GM12878 (cell line): Measurements from ENCODE around the gene ELAVL3. TPM values are rescaled to one million over a fixed set of nuclear protein-coding genes. Genes with fewer than 3 reads are reported as not detected.

ENCODE experiments used
- ATAC-seq: fragments of 200-7000 bp; cut with Tn5 transposase; 3 replicates; pipeline ENCODE4 v1.9.1; 2020; ENCODE audit warnings: mild to moderate bottlenecking, moderate library complexity
- BruUV-seq: library from RNA; stranded (reverse); fragments of 400-500 nt; replicated peaks from 2 replicates; lab custom pipeline; 2021; lab: Mats Ljungman, UMichigan
- CTCF ChIA-PET: fragments of 300-600 bp; sonication (Branson Sonifier 250); formaldehyde crosslinking; extraction: SDS; loops from one replicate; lab custom pipeline; 2021; ENCODE audit warnings: inconsistent platforms; lab: Yijun Ruan, JAX
- POLR2A ChIA-PET: fragments of 350-600 bp; formaldehyde crosslinking; extraction: SDS; loops from one replicate; lab custom pipeline; 2021; ENCODE audit warnings: inconsistent platforms; lab: Charles Lee
- RAD21 ChIA-PET: fragments of 300-600 bp; sonication (Branson Sonifier 250); formaldehyde crosslinking; loops from one replicate; lab custom pipeline; 2023; ENCODE audit warnings: antibody characterized with exemption; ENCODE audit not compliant: unreplicated experiment; lab: Charles Lee
- SMC1A ChIA-PET: fragments of 300-600 bp; sonication (Branson Sonifier 250); formaldehyde crosslinking; loops from one replicate; lab custom pipeline; 2023; ENCODE audit not compliant: unreplicated experiment, uncharacterized antibody; lab: Charles Lee
- DNase-seq: peaks from one replicate; pipeline ENCODE4 v3.0.0-alpha.2; 2011; ENCODE audit warnings: low read depth, low spot score
- FAIRE-seq: peaks from 3 replicates; lab custom pipeline; 2011; peaks lifted over from hg19 to GRCh38; lab: Jason Lieb, UNC
- H2AFZ ChIP-seq: 2 replicates; pipeline ENCODE4 v1.6.0; 2011; ENCODE audit warnings: low read depth, low read length, control low read depth; ENCODE audit not compliant: control insufficient read depth
- H3K27ac ChIP-seq: 2 replicates; pipeline ENCODE4 v1.5.1; 2011; ENCODE audit warnings: control low read depth; ENCODE audit not compliant: control insufficient read depth, insufficient read depth
- H3K27me3 ChIP-seq, 2 experiments: replicated peaks in 1 of 2; 2 replicates each; pipeline versions ENCODE4 v1.6.0 to v1.6.1; 2011; ENCODE audit warnings: low read length in 1 of 2; ENCODE audit not compliant: control insufficient read depth in 2 of 2, insufficient read depth in 2 of 2
- H3K36me3 ChIP-seq, 2 experiments: 2 replicates each; pipeline ENCODE4 v1.5.1; 2011; ENCODE audit warnings: low read length in 1 of 2; ENCODE audit not compliant: control insufficient read depth in 2 of 2, insufficient read depth in 2 of 2
- H3K4me1 ChIP-seq: 2 replicates; pipeline ENCODE4 v1.6.1; 2011; ENCODE audit warnings: mild to moderate bottlenecking, low read length, moderate library complexity, mixed read lengths; ENCODE audit not compliant: control insufficient read depth, insufficient read depth
- H3K4me2 ChIP-seq: 2 replicates; pipeline ENCODE4 v1.6.0; 2011; ENCODE audit warnings: control low read depth; ENCODE audit not compliant: control insufficient read depth, insufficient read depth
- H3K4me3 ChIP-seq: fragments of 200-600 bp; sonication (generic); 2 replicates; pipeline ENCODE4 v1.5.1; 2016
- H3K79me2 ChIP-seq: 2 replicates; pipeline ENCODE4 v1.6.0; 2011; ENCODE audit warnings: low read length; ENCODE audit not compliant: control insufficient read depth, insufficient read depth
- H3K9ac ChIP-seq: 2 replicates; pipeline ENCODE4 v1.8.0; 2011; ENCODE audit warnings: low read length, control low read depth, mixed read lengths; ENCODE audit not compliant: control insufficient read depth, insufficient read depth
- H3K9me3 ChIP-seq: replicated peaks from 3 replicates; pipeline ENCODE4 v1.5.1; 2011; ENCODE audit warnings: mild to moderate bottlenecking, low read length; ENCODE audit not compliant: control insufficient read depth, insufficient read depth
- H4K20me1 ChIP-seq: 2 replicates; pipeline ENCODE4 v1.6.0; 2011; ENCODE audit not compliant: control insufficient read depth, insufficient read depth
- GABPA ChIP-seq: IDR thresholded peaks from 2 replicates; pipeline ENCODE4 v1.6.1; 2014; ENCODE audit warnings: antibody characterized with exemption, low read depth, mild to moderate bottlenecking, inconsistent platforms
- IRF3 ChIP-seq: fragments of 450-650 bp; IDR thresholded peaks from 2 replicates; pipeline ENCODE4 v1.6.1; 2014; ENCODE audit warnings: mild to moderate bottlenecking
- IRF4 ChIP-seq: IDR thresholded peaks from 2 replicates; pipeline ENCODE4 v1.6.1; 2011; ENCODE audit warnings: low read depth, low read length
- JUND ChIP-seq: IDR thresholded peaks from 2 replicates; pipeline ENCODE4 v1.6.1; 2012; ENCODE audit warnings: low read depth, mild to moderate bottlenecking, low read length, improper control_type of control experiment, moderate library complexity
- KDM1A ChIP-seq: fragments of 200-600 bp; sonication (generic); IDR thresholded peaks from 2 replicates; pipeline ENCODE4 v1.6.1; 2016; ENCODE audit warnings: borderline replicate concordance
- RUNX3 ChIP-seq: IDR thresholded peaks from 2 replicates; pipeline ENCODE4 v1.6.1; 2012; ENCODE audit warnings: low read length, inconsistent platforms
- STAT3 ChIP-seq: IDR thresholded peaks from 2 replicates; pipeline ENCODE4 v1.6.1; 2011; ENCODE audit warnings: low read depth, low read length, improper control_type of control experiment
- SUZ12 ChIP-seq: fragments of 200-600 bp; sonication (generic); IDR thresholded peaks from one replicate; pipeline ENCODE4 v1.6.1; 2018; ENCODE audit warnings: antibody characterized with exemption, mild to moderate bottlenecking; ENCODE audit not compliant: unreplicated experiment
- ZBTB33 ChIP-seq: fragments of 450-650 bp; IDR thresholded peaks from 2 replicates; pipeline ENCODE4 v1.6.1; 2017; ENCODE audit warnings: mild to moderate bottlenecking
- ZNF24 ChIP-seq: fragments of 450-650 bp; IDR thresholded peaks from 2 replicates; pipeline ENCODE4 v1.6.1; 2017; ENCODE audit warnings: antibody characterized with exemption, mild to moderate bottlenecking
- WGBS: methylation state at CpG from one replicate; pipeline ENCODE4 v1.1.6; 2016; ENCODE audit warnings: low lambda C conversion rate; ENCODE audit not compliant: insufficient replicate concordance, insufficient coverage; ENCODE audit errors: missing lambda C conversion rate; 5-methylcytosine and 5-hydroxymethylcytosine counted together
- in situ Hi-C: fragments of 300-500 bp; cut with MboI; formaldehyde crosslinking; loops from 9 replicates; pipeline ENCODE4 v1.14.3; 2018; ENCODE audit warnings: mixed read lengths
- intact Hi-C: fragments of 100-400 bp; cut with micrococcal nuclease; formaldehyde crosslinking; loops from one replicate; pipeline ENCODE4 v1.14.2; 2022; ENCODE audit not compliant: unreplicated experiment
- polyA plus RNA-seq, 11 experiments: library from polyadenylated mRNA; depleted of rRNA in 4 of 11; unstranded in 6 of 11; stranded (reverse) in 5 of 11; fragments of >200 nt; fragmentation: Nextera tagmentation in 4 of 11; fragmentation: Illumina TruSeq in 1 of 11; extraction: Ambion mirVana in 4 of 11; extraction: Trizol in 1 of 11; gene quantifications; 1 replicate in 1 of 11; 2 replicates in 10 of 11; pipeline versions ENCODE4 v1.2.1 to v1.2.3, GENCODE V29; 2011 to 2016; ENCODE audit warnings: inconsistent platforms in 2 of 11, missing spikeins in 2 of 11, low read depth in 1 of 11
- total RNA-seq, 4 experiments: library from RNA; depleted of rRNA in 3 of 4; stranded (reverse); fragments of >200 nt in 3 of 4; fragmentation: Illumina TruSeq in 1 of 4; extraction: Trizol in 1 of 4; gene quantifications; 2 replicates each; pipeline versions ENCODE4 v1.2.1 to v1.2.3, GENCODE V29; 2013 to 2021

The ELAVL3 gene
- total and polyA plus RNA-seq, 10 of the 15 experiments (the other 5 are each of a cell fraction or from before 2014, with no cell fraction given): under 0.01 to 0.05 (median 0.01) TPM; not detected in 7

- no peak overlapping the region for H3K27ac ChIP-seq
- H3K27me3 ChIP-seq: no peaks in the 10 kb centered on the region; a peak in 1 of 4 replicates
- no peak overlapping the region for H3K4me3 ChIP-seq
- POLR2A ChIA-PET: no interaction called here
- peaks cover 12% of the 10 kb centered on the region for H3K4me1 ChIP-seq
- TF ChIP-seq SUZ12 (no peak), STAT3 (no peak), JUND (no peak), IRF3 (no peak), ZNF24 (no peak), ZBTB33 (no peak), RUNX3 (no peak), KDM1A (no peak), GABPA (no peak), IRF4 (no peak)
- no peak overlapping the region for H2AFZ ChIP-seq
- in situ Hi-C loops (no loop called here), intact Hi-C loops (no loop called here)
- CTCF ChIA-PET: interaction anchor here (0.8 to 1.6 kb wide), 2 partner anchors 9 to 106 kb away, joined by 3 to 5 read pairs; no protein-coding TSS in a partner anchor
- RAD21 ChIA-PET: no interaction called here
- 90% methylated on average over 42 of the region's 45 CpGs for whole genome bisulfite sequencing
- no peak for FAIRE-seq
- no peaks in the 10 kb centered on the region for H3K79me2 ChIP-seq
- no peak for ATAC-seq
- H3K9ac ChIP-seq: no peak overlapping the region
- no TSS peak for BruUV-seq
- no peaks in the 10 kb centered on the region for H4K20me1 ChIP-seq
- peaks cover 0 to 3% of the 10 kb centered on the region in 2 experiments; a peak in 2 of 4 replicates for H3K36me3 ChIP-seq
- SMC1A ChIA-PET: no interaction called here
- no peak for DNase-seq
- no peaks in the 10 kb centered on the region; the same call in 2 of the 3 replicates for H3K9me3 ChIP-seq
- H3K4me2 ChIP-seq: no peak overlapping the region
Observed at GRCh38 chr19:11486661-11487503, 6.0 kb upstream of the ELAVL3 start.
